NCI-H2171 (cell line): ENCODE measurements around the gene SLC13A3.

Experiments
- DNase-seq: peaks from one replicate; lab custom pipeline; 2025; lab: John Stamatoyannopoulos, UW

Gene SLC13A3

GRCh38 chr20:46523108-46523507 lies 128.2 kb downstream of the SLC13A3 start:
- DNase-seq: no peak

- DNase-seq: peak; percentile 55
Measured at GRCh38 chr20:46520976-46521579, 130.2 kb downstream of the SLC13A3 start.

GRCh38 chr20:46520540-46520939 lies 130.7 kb downstream of the SLC13A3 start:
- DNase-seq: no peak

GRCh38 chr20:46519471-46520068 lies 131.7 kb downstream of the SLC13A3 start:
- no peak for DNase-seq

- peak; percentile 93 for DNase-seq
Measured at GRCh38 chr20:46512943-46513844, 138.1 kb downstream of the SLC13A3 start, which contains the start of gene ZNF334. ZNF334 (minus strand) TSS chr20:46513559; CDS start chr20:46512102, 1,457 bp downstream.

- peak; percentile 63 for DNase-seq
Measured at GRCh38 chr20:46509523-46509922, 141.7 kb downstream of the SLC13A3 start.
